GM21717 (cell line): ENCODE measurements around the gene ZMYM2.
"Not testable (repeated sequence)": the region's sequence is repeated elsewhere in the genome, so short reads cannot be mapped to it uniquely, and the experiment has no call there.

Experiments used
- ATAC-seq: cut with Tn5 transposase; IDR thresholded peaks from one replicate; pipeline ENCODE4 v1.9.1; 2021; ENCODE audit warnings: mild to moderate bottlenecking, moderate library complexity; ENCODE audit not compliant: unreplicated experiment

Gene ZMYM2

GRCh38 chr13:19982447-19983043, 24.0 kb downstream of the ZMYM2 start:
- ATAC-seq: no peak

GRCh38 chr13:19984430-19985218, 26.1 kb downstream of the ZMYM2 start:
- peak; percentile 57 for ATAC-seq

- no peak for ATAC-seq
These were observed 26.7 kb downstream of the ZMYM2 start for GRCh38 chr13:19985219-19985556.

DNA sequence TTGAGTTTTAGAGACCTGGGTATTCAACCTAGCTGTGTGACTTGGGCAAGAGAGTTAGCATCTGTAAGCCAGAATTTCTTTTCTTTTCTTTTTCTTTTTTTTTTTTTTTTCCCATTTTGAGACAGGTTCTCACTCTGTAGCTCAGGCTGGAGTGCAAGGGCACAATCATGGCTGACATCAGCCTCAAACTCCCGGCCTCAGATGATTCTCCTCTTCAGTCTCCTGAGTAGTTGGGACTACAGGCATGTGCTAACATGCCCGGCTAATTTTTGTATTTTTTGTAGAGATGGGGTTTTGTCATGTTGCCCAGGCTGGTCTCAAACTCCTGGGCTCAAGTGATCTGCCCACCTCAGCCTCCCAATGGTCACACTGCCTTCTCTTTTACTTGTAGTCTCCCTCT, 33.0 kb downstream of the ZMYM2 start:
- no peak for ATAC-seq

DNA sequence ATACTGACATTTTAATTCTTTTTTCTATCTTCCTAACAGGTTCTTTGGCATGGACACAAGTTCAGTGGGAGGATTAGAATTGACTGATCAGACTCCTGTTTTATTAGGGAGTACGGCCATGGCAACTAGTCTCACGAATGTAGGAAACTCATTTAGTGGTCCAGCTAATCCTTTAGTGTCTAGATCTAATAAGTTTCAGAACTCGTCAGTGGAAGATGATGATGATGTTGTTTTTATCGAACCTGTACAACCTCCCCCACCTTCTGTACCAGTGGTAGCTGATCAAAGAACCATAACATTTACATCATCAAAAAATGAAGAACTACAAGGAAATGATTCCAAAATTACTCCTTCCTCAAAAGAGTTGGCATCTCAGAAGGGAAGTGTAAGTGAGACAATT, 34.5 kb downstream of the ZMYM2 start:
- no peak for ATAC-seq

DNA sequence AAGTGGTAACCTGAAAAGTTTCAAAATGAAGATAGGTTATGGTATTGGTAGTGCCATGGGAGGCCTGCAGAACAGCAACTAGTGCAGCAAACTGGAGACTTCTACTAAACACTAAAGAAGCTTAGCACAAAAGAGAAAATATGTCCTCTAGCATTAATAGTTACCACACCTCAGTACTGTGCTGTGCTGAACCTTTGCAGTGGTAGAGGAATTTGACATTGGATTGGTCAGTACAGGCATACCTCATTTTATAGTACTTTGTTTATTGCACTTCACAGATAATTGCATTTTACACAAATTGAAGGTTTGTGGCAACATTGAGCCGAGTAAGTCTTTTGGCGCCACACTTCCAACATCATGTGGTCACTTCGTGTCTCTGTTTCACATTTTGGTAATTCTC, 40.4 kb downstream of the ZMYM2 start:
- no peak for ATAC-seq

DNA sequence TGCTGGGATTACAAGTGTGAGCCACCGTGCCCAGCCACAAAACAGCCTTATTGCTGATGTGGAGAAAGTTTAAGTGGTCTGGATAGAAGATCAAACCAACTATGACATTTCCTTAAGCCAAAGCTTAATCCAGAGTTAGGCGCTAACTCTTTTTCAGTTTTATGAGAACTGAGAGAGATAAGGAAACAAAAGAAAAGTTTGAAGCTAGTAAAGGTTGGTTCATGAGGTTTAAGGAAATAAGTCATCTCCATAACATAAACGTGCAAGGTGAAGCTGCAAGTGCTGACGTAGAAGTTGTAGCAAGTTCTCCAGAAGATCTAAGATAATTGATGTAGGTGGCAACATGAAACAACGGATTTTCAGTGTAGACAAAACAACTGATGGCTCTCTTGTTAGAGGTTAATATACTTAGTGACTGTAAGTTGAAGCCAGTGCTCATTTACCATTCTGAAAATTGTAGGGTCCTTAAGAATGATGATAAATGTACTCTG, 41.6 kb downstream of the ZMYM2 start:
- ATAC-seq: no peak

DNA sequence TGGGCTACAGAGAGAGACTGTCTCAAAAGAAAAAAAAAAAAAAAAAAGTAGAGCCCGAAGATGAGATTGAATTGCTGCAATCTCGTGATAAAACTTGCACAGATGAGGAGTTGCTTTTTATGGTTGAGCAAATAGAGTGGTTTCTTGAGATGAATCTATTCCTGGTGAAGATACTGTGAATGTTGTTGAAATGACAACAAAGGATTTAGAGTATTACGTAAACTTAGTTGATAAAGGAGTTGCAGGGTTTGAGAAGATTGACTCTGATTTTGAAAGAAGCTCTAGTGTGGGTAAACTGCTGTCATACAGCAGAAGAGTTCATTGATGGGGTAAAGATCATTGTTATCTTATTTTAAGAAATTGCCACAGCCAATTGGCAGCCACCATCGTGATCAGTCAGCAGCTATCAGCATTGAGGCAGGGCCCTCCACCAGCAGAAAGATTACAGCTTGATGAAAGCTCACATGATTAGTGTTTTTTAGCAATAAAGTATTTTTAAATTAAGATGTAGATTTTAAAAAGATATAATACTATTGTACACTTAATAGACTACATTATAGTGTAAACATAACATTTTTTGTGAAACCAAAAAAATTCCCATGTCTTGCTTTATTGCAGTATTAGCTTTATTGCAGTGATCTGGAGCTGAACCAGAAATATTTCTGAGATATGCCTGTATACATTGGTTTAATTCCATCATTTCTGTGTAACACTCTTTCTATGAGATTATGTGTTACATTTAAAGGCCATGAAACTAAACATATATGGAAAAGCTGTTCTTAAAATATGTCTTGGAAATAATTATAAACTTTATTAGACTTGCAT, 43.1 kb downstream of the ZMYM2 start:
- ATAC-seq: no peak

GRCh38 chr13:20002787-20003186, 44.3 kb downstream of the ZMYM2 start:
- no peak for ATAC-seq

DNA sequence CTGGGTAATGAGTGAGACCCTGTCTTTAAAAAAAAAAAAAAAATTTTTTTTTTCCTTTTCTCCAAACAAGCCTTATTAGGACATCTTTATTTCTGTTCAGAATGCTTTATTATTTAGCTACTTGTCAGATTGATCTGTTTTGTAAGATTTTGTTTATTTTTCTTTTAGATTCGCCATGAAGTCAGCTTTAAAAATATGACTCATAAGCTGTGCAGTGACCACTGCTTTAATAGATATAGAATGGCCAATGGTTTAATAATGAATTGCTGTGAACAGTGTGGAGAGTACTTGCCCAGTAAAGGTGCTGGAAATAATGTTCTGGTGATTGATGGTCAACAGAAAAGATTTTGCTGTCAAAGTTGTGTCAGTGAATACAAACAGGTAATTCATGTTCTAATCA, 47.7 kb downstream of the ZMYM2 start:
- ATAC-seq: no peak

- ATAC-seq: no peak
These were observed 57.2 kb downstream of the ZMYM2 start for GRCh38 chr13:20015763-20016162.

DNA sequence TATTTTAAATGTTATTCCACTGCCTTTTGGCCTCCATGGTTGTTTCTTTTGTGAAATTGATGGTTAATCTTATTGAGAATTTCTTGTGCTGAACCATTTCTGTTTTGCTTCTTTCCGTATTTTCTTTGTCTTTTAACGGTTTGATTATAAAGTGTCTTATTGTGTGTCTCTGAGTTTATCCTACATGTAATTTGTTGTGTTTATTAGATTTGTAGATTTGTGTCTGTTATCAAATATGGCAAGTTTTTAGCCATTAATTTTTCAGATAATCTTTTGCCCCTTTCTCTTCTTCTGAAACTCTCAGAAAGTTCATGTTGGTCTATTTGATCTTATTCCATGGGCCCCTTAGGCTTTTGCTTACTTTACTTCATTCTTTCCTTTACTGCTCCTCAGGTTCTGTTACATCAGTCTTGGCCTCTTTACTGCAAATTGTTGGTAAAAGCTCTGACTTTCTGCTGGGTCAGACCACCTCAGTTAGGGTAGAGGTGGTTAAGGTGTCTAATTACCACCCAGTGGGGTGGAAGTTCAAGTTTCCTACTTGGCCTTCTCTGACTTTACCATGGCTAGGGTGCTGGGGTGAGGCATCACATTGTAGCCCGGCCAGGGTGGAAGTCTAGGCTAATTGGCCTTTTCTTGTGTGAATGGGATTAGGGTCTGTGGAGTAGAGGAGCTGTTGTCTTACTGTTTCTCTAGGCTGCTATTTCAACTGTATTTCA, 58.3 kb downstream of the ZMYM2 start:
- ATAC-seq: no peak

GRCh38 chr13:20017365-20017711, 58.8 kb downstream of the ZMYM2 start:
- ATAC-seq: no peak

GRCh38 chr13:20019043-20019442, 60.5 kb downstream of the ZMYM2 start:
- ATAC-seq: peak; percentile 59

- no peak for ATAC-seq
These were observed 66.2 kb downstream of the ZMYM2 start for GRCh38 chr13:20024702-20025101.

- no peak for ATAC-seq
These were observed 70.4 kb downstream of the ZMYM2 start for GRCh38 chr13:20028953-20029352.

DNA sequence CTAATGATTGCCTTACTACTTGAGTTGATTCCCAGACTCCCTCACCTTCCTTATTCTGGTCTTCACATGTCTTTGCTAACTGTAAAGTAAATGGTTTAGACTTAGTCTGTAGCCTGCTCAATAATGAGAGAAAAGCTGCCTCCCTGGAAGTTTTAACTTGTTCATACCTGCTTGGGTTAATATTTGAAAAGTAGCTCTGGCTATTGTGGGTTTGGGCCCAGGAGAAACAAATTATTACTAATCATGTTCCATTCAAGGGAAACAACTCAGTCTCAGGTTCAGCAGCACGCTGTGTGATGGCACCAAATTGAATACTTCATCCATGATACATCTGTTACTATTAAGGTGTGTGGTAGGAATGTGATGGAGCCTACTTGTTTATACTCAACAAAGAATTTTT, 75.0 kb downstream of the ZMYM2 start:
- no peak for ATAC-seq

- no peak for ATAC-seq
These were observed 76.6 kb downstream of the ZMYM2 start for GRCh38 chr13:20035130-20035529.

DNA sequence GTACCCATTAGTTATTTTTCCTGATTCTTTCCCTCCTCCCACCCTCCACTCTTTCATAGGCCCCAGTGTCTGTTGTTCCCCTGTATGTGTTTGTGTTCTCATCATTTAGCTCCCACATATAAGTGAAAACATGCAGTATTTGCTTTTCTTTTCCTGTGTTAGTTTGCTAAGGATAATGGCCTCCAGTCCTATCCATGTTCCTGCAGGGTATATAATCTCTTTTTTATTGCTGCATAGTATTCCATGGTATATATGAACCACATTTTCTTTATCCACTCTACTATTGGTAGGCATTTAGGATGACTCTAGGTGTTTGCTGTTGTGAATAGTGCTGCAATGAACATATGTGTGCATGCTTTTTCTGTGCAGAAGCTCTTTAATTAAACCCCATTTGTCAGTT, 79.4 kb downstream of the ZMYM2 start:
- ATAC-seq: no peak

DNA sequence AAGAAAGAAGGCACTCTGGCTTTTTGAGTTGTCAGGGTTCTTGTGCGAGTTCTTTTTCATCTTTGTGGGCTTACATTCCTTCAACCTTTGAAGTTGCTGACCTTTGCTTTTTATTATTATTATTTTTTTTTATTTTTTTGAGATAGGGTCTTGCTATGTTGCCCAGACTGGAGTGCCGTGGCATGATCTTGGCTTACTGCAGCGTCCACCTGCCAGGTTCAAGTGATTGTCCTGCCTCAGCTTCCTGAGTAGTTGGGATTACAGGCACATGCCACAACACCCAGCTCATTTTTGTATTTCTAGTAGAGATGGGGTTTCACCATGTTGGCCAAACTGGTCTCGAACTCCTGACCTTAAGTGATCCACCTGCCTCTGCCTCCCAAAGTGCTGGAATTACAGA, 84.1 kb downstream of the ZMYM2 start:
- not testable (repeated sequence) for ATAC-seq

DNA sequence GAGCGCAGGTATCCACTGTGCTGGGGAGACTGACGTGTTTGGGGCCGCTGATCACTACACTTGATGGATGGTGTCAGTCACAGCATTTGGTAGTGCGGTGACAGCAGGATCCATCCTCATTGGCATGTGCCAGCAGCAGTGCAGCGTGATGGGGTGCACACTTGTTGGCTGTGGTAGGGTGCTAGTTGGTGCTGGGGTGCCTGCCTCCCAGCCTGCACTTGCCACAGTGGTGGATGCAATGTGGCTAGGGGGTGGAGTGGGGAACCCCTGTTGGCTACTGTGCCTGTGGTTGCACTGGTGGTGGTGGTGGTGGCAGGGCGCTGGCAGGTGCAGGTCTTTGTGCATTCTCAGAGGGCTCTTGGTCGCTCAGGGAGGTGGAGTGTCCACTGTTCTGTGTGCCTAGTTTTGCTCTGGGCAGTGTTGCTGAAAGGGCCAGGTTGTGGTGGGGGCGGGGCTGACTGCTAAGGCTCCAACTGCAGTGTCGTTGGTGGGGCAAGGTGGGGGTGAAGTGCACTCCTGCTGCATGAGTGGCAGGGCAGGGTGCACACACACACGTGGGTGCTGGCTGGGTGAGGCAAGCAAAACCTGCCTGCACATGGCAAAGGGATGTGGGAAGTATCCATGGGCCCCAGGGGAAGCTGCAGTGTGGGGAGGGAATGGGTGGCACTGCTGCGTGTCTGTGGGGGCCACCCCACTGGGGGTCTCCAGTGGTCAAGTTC, 84.8 kb downstream of the ZMYM2 start:
- no peak for ATAC-seq
